GOT3 (cell line): ENCODE measurements around the gene VEZF1.

Experiments used
- DNase-seq: peaks from one replicate; lab custom pipeline; 2025; ENCODE audit warnings: mixed read lengths; lab: John Stamatoyannopoulos, UW

Gene VEZF1

GRCh38 chr17:57999010-57999495 lies 11.0 kb upstream of the VEZF1 start:
- no peak for DNase-seq

- DNase-seq: no peak
Measured at GRCh38 chr17:57997085-57997809, 9.2 kb upstream of the VEZF1 start.

GRCh38 chr17:57995076-57995956 lies 7.3 kb upstream of the VEZF1 start:
- DNase-seq: peak; percentile 39

DNA sequence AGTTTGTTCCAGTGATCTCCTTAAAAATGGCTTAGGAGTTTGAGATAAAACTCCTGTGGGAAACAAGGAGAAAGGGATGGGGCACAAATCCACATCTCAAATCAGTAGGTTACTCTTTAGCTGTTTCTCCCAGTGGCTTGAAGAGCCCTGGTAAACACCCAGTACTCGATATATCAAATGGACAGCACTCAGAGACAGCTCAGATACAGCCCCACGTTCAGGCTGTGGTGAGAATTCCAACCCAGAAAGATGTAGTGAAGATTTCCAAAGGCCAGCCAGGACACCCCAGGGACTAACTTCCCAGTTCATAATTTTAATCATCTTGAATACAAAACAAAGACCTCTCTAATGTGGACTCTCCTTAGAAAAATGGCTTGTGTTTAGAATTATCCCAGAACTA lies 6.4 kb upstream of the VEZF1 start:
- DNase-seq: no peak

DNA sequence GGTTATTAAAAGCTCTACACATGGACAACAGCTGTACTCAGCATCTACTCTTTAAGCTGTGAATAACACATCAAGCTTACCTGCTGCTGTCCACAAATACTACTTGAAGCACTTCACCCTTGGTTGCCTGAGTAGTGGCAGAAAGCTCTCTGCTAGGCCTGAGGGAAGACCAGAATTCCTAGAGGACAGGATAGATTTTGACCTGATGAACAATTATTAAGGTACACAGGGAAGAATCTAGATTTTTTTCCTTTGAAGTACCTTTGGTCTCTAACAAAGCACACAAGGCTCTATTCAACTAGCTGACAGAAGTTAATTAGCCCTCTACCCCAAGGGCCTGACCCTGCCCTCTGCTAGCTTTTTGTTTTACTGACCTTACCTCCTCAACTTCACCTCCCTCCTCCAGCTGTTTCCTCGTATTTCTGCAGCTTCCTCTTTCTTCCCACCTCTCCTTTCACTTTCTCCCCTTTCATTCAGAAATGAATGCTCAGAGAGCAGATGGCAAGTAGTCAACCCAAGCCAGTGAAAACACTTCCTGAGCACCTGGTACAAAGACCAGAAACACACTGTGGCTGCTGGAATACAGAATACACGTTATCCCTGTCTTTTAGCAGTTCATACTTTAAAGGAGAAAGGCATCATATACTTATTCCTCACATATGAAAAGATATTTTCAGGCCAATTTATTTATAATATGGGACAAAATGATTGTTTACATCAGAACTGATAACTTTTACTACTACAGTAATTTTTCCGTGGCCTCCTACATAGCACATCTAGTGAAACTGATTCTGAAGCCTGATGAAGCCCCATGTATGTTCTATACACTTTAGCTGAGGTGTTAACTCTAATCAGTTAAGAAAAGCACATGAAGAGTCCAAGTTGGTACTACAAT lies 5.7 kb upstream of the VEZF1 start:
- DNase-seq: no peak

DNA sequence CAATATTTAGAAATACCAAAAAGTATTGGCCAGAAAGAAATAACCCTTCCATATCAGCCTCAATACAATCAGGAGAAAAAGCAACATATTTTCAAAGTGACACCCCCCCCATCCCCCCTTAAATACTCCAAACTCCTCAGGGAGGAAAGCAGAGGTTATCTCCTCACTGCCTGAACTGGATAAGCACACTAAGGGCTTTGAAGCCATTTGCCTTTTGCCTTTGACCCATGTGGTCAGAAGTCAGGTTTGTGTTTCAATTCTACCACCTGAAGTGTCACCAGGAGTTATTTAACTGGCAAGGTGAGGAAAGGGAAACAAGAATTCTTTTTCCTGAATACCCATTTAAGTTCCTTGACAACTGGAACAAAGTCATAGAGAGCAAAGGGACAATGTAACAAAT lies 3.5 kb upstream of the VEZF1 start:
- DNase-seq: no peak

GRCh38 chr17:57990037-57990436 lies 2.0 kb upstream of the VEZF1 start:
- DNase-seq: no peak

- peak; percentile 25 for DNase-seq
Measured at GRCh38 chr17:57988301-57989250, 522 bp upstream of the VEZF1 start.

GRCh38 chr17:57986841-57987580 lies 1.0 kb downstream of the VEZF1 start:
- no peak for DNase-seq

DNA sequence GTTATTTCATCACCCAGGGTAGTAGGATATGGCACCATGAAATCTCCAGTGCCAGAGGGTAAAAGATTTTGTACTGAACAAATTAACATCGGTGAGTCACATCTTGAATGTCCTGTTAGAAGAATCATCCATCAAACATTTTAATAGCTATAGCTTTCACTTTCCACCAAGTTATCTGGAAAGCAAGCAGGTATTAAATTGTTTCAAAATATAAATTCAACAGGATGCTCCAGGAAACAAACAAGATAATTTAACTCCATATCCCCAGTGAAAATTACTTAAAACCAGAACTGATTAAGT lies 2.4 kb downstream of the VEZF1 start:
- no peak for DNase-seq

DNA sequence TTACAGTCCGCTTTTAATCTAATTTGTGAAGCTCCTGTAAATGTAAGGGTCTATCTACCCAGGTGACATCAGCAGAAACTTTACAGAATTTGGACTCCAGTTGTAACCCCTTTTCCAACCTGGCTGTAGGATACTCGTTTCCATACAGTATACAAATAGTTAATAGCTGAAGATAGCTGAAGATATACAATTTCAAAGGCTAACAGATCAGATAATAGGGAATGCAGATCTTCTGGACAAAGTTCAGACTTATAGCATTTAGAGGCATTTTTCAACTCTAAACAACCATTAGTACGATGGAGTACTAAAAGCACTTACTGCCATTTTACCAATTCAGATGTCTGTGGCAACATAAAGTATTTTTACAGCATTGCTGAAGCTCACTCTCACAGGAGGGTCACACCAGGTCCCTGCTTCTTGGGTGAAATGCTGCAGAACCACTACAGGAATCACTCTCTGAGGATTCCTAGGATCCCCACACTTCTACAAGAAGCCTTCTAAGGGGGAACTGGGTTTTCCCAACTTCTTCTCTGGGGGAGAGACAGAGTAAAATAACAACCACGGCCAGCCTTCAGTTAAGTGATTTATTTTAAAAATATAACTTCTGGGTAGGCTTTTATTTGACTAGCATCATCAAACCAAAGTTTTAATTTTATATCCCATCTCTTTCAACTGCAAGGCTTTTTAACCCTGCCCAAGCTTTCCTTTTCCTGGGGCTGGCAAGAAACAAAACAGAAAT lies 2.9 kb downstream of the VEZF1 start:
- no peak for DNase-seq

- DNase-seq: no peak
Measured at GRCh38 chr17:57984261-57984890, 3.7 kb downstream of the VEZF1 start.

DNA sequence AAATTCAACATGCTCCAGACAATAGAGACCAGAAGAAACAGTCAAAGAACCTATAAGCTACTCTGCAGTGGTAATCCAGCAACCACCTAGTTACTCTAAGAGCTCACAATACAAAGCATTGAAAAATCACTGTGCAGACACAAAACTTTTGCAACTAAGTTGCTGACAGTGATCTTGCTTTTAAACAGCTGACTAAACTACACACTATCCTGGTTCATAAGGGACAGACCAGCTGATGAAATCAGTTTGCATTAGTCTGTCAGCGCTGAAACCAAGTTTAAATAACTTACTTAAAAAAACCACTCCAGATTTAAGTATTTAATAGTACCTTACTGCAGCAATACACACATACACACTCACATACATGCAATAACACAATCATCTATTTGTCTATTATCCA lies 4.6 kb downstream of the VEZF1 start:
- DNase-seq: no peak

DNA sequence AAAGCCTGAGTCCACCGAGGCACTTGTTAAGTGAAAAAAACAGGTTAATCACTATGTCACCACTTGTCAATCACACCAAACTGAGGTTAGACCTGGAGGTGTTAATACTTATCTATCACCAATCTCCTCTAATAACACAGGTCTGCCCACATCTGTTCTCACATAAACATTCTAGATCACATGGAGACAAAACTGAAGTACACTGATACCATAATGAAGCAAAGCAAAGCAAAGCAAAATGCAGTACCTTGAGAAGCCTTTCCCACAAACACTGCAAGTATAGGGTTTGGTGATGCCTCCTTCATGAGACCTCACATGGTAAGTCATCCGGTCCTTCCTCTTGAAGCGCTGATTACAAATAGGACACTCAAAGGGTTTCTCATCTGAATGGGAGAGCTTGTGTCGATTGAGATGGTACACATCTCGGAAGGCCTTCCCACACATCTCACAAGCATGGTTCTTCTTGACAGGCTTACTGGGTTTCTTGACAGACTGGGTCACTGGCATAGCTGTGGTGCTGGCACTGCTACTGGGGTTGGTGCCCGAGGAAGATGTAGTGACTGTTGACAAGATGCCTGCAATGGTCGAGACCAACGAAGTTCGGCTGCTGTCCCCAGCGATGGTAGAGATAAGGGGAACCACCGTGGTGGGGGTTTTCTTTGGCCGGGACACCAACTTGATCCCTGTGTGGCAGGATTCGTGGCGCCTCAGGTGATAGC lies 5.4 kb downstream of the VEZF1 start:
- DNase-seq: no peak

DNA sequence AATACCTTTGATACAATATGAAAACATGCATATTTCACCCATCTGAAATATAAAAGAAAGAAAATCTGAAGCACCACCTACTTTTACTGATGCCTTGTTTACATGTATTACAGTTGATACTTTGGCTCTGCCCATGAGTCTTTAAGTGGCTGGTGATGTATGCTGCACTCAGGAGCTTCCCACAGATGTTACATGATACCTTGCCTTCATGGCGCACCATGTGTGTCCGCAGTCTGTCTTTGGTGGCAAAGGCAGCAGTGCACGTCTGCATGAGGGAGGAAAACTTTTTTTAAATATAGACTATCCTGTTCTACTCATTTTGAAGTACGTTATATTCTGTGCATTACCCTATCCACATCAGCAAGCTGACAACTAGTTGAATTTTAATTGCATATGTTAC lies 7.5 kb downstream of the VEZF1 start:
- DNase-seq: no peak

DNA sequence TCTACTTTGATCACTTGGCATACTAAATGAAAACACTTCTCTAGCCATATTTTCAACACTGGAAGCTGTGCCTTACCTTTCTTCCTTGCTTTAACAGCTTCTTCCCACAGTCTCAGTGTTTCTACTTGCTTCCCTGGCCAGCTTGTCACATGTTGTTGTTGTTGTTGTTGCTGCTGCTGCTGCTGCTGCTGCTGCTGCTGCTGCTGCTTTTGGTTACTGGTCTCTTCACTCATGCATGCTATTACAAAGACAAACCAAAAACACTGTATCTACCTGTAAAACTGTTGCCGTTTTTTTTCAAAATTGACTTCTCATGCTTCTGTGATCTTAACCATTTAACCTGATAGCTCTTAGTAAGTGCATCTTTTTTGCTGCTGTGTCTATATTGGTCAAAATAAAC lies 9.0 kb downstream of the VEZF1 start:
- no peak for DNase-seq

DNA sequence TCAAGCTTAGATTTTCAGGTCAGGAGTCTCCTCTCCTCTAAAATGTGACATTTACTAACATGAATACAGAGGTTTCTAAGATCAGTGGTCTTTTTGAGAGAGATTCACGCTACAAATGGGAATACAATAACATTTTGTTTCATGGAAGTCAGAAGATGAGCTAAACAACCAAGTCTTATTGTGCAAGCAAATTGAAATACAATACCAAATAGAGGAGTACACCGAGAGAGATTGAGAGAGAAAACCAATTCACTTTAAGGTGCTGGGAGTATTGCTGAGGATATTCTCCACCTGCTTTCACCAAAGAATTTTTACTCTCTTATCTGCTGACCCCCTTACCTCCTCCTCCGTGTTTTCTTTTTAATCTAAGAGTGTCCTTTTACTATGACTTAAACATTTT lies 11.5 kb downstream of the VEZF1 start:
- no peak for DNase-seq

GRCh38 chr17:57975044-57975443 lies 13.0 kb downstream of the VEZF1 start:
- DNase-seq: no peak
